ENCODE results near the gene TMTC1.

TMTC1 gene

GRCh38 chr12:29625359-29625953, 158.3 kb downstream of the TMTC1 start:
- H3K9ac ChIP-seq (ENCODE audit: low read length): no peak overlapping the region
- no peak overlapping the region for H3K27ac ChIP-seq (ENCODE audit: low read length)
- H3K4me1 ChIP-seq (ENCODE audit: control insufficient read depth, low read depth, low read length): peaks cover 16% of the 10 kb centered on the region
- H3K27me3 ChIP-seq (ENCODE audit: control insufficient read depth, insufficient read depth, low read length): no peaks in the 10 kb centered on the region
- no peak overlapping the region for H3K4me3 ChIP-seq (ENCODE audit: low read length)
- no peaks in the 10 kb centered on the region for H3K9me3 ChIP-seq (ENCODE audit: control insufficient read depth, low read depth, low read length)
- H3K36me3 ChIP-seq (ENCODE audit: control insufficient read depth, low read depth, low read length): no peaks in the 10 kb centered on the region

GRCh38 chr12:29622251-29622650, 161.5 kb downstream of the TMTC1 start:
- peaks cover 12% of the 10 kb centered on the region for H3K4me1 ChIP-seq (ENCODE audit: control insufficient read depth, low read depth, low read length)
- H3K9ac ChIP-seq (ENCODE audit: low read length): no peak overlapping the region
- no peaks in the 10 kb centered on the region for H3K27me3 ChIP-seq (ENCODE audit: control insufficient read depth, insufficient read depth, low read length)
- no peak overlapping the region for H3K4me3 ChIP-seq (ENCODE audit: low read length)
- H3K36me3 ChIP-seq (ENCODE audit: control insufficient read depth, low read depth, low read length): no peaks in the 10 kb centered on the region
- H3K9me3 ChIP-seq (ENCODE audit: control insufficient read depth, low read depth, low read length): no peaks in the 10 kb centered on the region
- no peak overlapping the region for H3K27ac ChIP-seq (ENCODE audit: low read length)

- peaks cover 1% of the 10 kb centered on the region for H3K4me1 ChIP-seq (ENCODE audit: control insufficient read depth, low read depth, low read length)
- H3K27ac ChIP-seq (ENCODE audit: low read length): no peak overlapping the region
- no peaks in the 10 kb centered on the region for H3K9me3 ChIP-seq (ENCODE audit: control insufficient read depth, low read depth, low read length)
- H3K9ac ChIP-seq (ENCODE audit: low read length): no peak overlapping the region
- no peaks in the 10 kb centered on the region for H3K27me3 ChIP-seq (ENCODE audit: control insufficient read depth, insufficient read depth, low read length)
- H3K36me3 ChIP-seq (ENCODE audit: control insufficient read depth, low read depth, low read length): no peaks in the 10 kb centered on the region
- H3K4me3 ChIP-seq (ENCODE audit: low read length): no peak overlapping the region
Measured at GRCh38 chr12:29620030-29620429, 163.7 kb downstream of the TMTC1 start.

- Histone ChIP-seq H3K36me3 (ENCODE audit: control insufficient read depth, low read depth, low read length) (no peaks in the 10 kb centered on the region), H3K4me3 (ENCODE audit: low read length) (no peak overlapping the region), H3K9ac (ENCODE audit: low read length) (no peak overlapping the region), H3K9me3 (ENCODE audit: control insufficient read depth, low read depth, low read length) (no peaks in the 10 kb centered on the region), H3K27ac (ENCODE audit: low read length) (no peak overlapping the region), H3K27me3 (ENCODE audit: control insufficient read depth, insufficient read depth, low read length) (no peaks in the 10 kb centered on the region), H3K4me1 (ENCODE audit: control insufficient read depth, low read depth, low read length) (no peaks in the 10 kb centered on the region)
Measured at GRCh38 chr12:29617407-29617803, 166.3 kb downstream of the TMTC1 start.

- Histone ChIP-seq H3K9me3 (ENCODE audit: control insufficient read depth, low read depth, low read length) (no peaks in the 10 kb centered on the region), H3K4me1 (ENCODE audit: control insufficient read depth, low read depth, low read length) (no peaks in the 10 kb centered on the region), H3K27ac (ENCODE audit: low read length) (no peak overlapping the region), H3K9ac (ENCODE audit: low read length) (no peak overlapping the region), H3K36me3 (ENCODE audit: control insufficient read depth, low read depth, low read length) (no peaks in the 10 kb centered on the region), H3K4me3 (ENCODE audit: low read length) (no peak overlapping the region), H3K27me3 (ENCODE audit: control insufficient read depth, insufficient read depth, low read length) (no peaks in the 10 kb centered on the region)
Measured at GRCh38 chr12:29616664-29617406, 166.9 kb downstream of the TMTC1 start.

GRCh38 chr12:29614694-29615325, 168.9 kb downstream of the TMTC1 start:
- H3K9me3 ChIP-seq (ENCODE audit: control insufficient read depth, low read depth, low read length): no peaks in the 10 kb centered on the region
- no peaks in the 10 kb centered on the region for H3K36me3 ChIP-seq (ENCODE audit: control insufficient read depth, low read depth, low read length)
- H3K27ac ChIP-seq (ENCODE audit: low read length): no peak overlapping the region
- H3K4me1 ChIP-seq (ENCODE audit: control insufficient read depth, low read depth, low read length): no peaks in the 10 kb centered on the region
- H3K4me3 ChIP-seq (ENCODE audit: low read length): no peak overlapping the region
- no peaks in the 10 kb centered on the region for H3K27me3 ChIP-seq (ENCODE audit: control insufficient read depth, insufficient read depth, low read length)
- no peak overlapping the region for H3K9ac ChIP-seq (ENCODE audit: low read length)

GRCh38 chr12:29612912-29613311, 170.8 kb downstream of the TMTC1 start:
- no peaks in the 10 kb centered on the region for H3K36me3 ChIP-seq (ENCODE audit: control insufficient read depth, low read depth, low read length)
- H3K27me3 ChIP-seq (ENCODE audit: control insufficient read depth, insufficient read depth, low read length): no peaks in the 10 kb centered on the region
- H3K9me3 ChIP-seq (ENCODE audit: control insufficient read depth, low read depth, low read length): no peaks in the 10 kb centered on the region
- no peak overlapping the region for H3K27ac ChIP-seq (ENCODE audit: low read length)
- no peak overlapping the region for H3K4me3 ChIP-seq (ENCODE audit: low read length)
- H3K9ac ChIP-seq (ENCODE audit: low read length): no peak overlapping the region
- no peaks in the 10 kb centered on the region for H3K4me1 ChIP-seq (ENCODE audit: control insufficient read depth, low read depth, low read length)

GRCh38 chr12:29611906-29612305, 171.8 kb downstream of the TMTC1 start:
- Histone ChIP-seq H3K27ac (ENCODE audit: low read length) (no peak overlapping the region), H3K4me1 (ENCODE audit: control insufficient read depth, low read depth, low read length) (no peaks in the 10 kb centered on the region), H3K9ac (ENCODE audit: low read length) (no peak overlapping the region), H3K9me3 (ENCODE audit: control insufficient read depth, low read depth, low read length) (no peaks in the 10 kb centered on the region), H3K27me3 (ENCODE audit: control insufficient read depth, insufficient read depth, low read length) (no peaks in the 10 kb centered on the region), H3K36me3 (ENCODE audit: control insufficient read depth, low read depth, low read length) (no peaks in the 10 kb centered on the region), H3K4me3 (ENCODE audit: low read length) (no peak overlapping the region)

- no peaks in the 10 kb centered on the region for H3K4me1 ChIP-seq (ENCODE audit: control insufficient read depth, low read depth, low read length)
- no peaks in the 10 kb centered on the region for H3K9me3 ChIP-seq (ENCODE audit: control insufficient read depth, low read depth, low read length)
- H3K4me3 ChIP-seq (ENCODE audit: low read length): no peak overlapping the region
- H3K36me3 ChIP-seq (ENCODE audit: control insufficient read depth, low read depth, low read length): no peaks in the 10 kb centered on the region
- no peak overlapping the region for H3K9ac ChIP-seq (ENCODE audit: low read length)
- no peaks in the 10 kb centered on the region for H3K27me3 ChIP-seq (ENCODE audit: control insufficient read depth, insufficient read depth, low read length)
- no peak overlapping the region for H3K27ac ChIP-seq (ENCODE audit: low read length)
Measured at GRCh38 chr12:29610473-29611170, 173.1 kb downstream of the TMTC1 start.

- Histone ChIP-seq H3K4me3 (ENCODE audit: low read length) (no peak overlapping the region), H3K27ac (ENCODE audit: low read length) (no peak overlapping the region), H3K9me3 (ENCODE audit: control insufficient read depth, low read depth, low read length) (no peaks in the 10 kb centered on the region), H3K4me1 (ENCODE audit: control insufficient read depth, low read depth, low read length) (no peaks in the 10 kb centered on the region), H3K36me3 (ENCODE audit: control insufficient read depth, low read depth, low read length) (no peaks in the 10 kb centered on the region), H3K27me3 (ENCODE audit: control insufficient read depth, insufficient read depth, low read length) (no peaks in the 10 kb centered on the region), H3K9ac (ENCODE audit: low read length) (no peak overlapping the region)
Measured at GRCh38 chr12:29609431-29610215, 174.1 kb downstream of the TMTC1 start.

GRCh38 chr12:29608581-29608980, 175.2 kb downstream of the TMTC1 start:
- H3K27me3 ChIP-seq (ENCODE audit: control insufficient read depth, insufficient read depth, low read length): no peaks in the 10 kb centered on the region
- no peak overlapping the region for H3K27ac ChIP-seq (ENCODE audit: low read length)
- H3K9me3 ChIP-seq (ENCODE audit: control insufficient read depth, low read depth, low read length): no peaks in the 10 kb centered on the region
- H3K9ac ChIP-seq (ENCODE audit: low read length): no peak overlapping the region
- no peaks in the 10 kb centered on the region for H3K36me3 ChIP-seq (ENCODE audit: control insufficient read depth, low read depth, low read length)
- H3K4me3 ChIP-seq (ENCODE audit: low read length): no peak overlapping the region
- no peaks in the 10 kb centered on the region for H3K4me1 ChIP-seq (ENCODE audit: control insufficient read depth, low read depth, low read length)

Data from iPS-18a (cell line).